Ecto neural progenitor cell (in vitro differentiated cells): ENCODE data around the gene ERI3.
"Not testable (repeated sequence)": the region's sequence is repeated elsewhere in the genome, so short reads cannot be mapped to it uniquely, and the experiment has no call there.

Experiments used
- DNase-seq: peaks from one replicate; pipeline ENCODE4 v3.0.0-alpha.2; 2018; ENCODE audit warnings: low spot score

Gene ERI3

DNA sequence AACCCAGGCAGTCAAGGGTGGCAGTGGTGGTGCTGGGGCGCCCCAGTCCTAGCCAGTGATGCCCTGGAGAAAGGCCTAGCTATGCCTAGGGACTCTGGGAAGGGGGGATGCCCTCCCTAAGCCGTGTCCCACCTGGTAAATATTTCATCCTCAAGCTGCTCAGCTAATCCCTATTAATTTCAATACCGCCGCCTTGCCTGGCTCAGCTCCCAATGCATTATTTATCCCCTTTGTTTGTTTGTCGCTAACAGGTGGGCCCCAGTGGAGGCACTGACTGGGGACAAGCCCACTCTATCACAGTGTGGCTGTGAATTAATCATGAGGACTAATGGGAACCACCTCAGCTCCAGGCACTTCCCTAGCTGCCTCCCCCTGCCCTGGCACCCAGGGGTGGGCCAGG is 119.2 kb downstream of the ERI3 start:
- DNase-seq = no peak

DNA sequence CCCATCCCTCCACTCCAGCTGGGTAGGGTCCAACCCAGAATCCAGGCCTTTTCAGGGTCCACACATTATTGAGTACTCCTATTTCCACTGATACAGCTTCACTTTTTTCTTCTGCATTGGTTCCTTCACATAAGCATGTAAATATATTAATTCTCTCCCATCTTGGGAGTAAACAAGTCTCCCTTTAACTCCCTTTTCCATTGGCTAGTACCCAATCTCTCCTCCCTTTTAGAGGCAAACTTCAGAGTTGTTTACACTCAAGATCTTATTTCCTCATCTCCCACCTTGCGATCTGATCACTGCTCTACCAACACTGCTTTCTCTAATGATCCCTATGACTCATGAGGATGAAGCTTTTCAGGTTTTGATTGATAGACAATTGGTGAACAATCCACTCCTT is 121.5 kb downstream of the ERI3 start:
- DNase-seq = no peak

DNA sequence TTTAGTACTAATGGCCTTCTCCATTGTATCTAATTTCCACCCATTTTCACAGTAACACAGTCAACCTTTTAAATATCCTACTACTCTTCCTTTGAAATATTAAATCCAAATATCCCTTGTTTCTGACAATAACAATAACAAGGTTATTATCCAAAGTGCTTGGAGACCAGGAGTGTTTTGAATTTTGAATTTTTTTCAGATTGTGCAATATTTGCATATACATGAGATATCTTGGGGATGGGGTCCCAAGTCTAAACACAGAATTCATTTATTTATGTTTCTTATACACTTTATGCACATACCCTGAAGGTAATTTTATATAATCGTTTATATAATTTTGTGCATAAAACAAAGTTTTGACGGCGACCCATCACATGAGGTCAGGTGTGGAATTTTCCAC is 124.3 kb downstream of the ERI3 start:
- DNase-seq = no peak

DNA sequence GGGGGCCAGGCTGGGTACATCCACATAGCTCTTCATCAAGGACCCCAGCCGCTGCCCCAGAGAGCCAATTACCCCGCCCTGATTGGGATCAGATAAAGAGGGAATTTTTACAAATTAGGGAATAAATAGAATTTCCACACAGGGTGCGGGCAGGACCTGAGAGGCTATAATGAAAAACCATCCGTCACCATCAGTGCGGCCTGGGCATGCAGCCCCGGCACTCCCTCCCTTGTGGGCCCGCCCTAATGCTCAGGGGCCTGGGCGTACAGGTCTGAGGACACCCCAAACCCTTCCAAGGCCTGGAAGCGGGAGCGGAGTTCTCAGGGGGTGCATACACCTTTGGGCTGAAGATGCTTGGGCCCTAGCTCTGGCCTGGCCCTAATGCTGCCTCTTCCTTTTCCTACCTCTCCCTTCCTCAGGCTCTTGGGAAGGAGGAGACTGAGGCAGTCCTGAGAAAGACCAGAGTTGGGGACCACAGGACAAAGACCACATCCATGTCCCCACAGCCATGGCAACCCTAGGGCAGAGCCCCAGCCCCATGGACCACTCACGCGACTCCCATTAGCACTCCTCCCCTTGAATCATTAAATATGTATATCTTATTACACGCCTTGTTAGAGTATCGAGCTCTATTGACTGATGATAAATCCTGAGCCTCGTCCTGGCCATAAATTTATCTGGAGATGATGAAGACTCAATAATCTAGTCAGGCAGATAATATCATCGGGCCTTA is 125.5 kb downstream of the ERI3 start:
- no peak for DNase-seq

DNA sequence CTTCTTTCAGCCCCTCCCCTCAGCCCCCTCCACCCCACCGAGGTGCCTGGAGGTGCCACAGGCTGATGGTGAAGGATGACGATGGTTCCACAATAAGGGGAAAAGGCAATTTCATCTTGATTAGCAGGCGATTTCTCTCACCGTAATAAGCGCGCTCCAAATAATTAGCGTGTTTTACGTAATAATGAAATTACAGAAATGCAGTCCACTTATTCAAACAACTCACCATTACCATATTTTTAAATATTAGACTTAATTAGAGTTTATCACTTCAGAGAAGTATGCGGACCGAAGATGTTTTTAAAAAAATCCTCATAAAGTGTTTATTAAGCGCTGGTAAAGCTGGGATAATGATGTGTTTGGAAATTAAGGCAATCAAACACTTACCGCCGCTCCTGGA is 126.8 kb downstream of the ERI3 start:
- no peak for DNase-seq

- no peak for DNase-seq
Observed at GRCh38 chr1:44227211-44227610, 127.8 kb downstream of the ERI3 start.

DNA sequence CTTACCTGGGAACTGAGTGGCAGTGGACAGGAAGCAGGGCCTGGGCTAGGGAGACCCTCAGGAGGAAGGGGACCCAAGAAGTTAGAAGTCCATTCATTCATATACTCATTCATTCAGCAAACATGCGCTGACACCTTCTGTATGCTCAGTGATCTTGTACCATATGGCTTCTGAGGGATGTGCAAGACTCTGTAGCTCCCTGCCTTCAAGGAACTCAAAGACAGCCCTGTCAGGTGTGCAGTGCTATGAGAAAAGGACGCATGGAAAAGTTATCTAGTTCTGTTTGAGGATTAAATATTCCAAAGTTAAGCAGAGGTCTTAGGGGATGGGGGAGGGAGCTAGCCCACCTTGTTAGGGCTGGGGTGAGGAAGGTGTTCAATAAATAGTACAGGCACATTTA is 129.3 kb downstream of the ERI3 start:
- no peak for DNase-seq

DNA sequence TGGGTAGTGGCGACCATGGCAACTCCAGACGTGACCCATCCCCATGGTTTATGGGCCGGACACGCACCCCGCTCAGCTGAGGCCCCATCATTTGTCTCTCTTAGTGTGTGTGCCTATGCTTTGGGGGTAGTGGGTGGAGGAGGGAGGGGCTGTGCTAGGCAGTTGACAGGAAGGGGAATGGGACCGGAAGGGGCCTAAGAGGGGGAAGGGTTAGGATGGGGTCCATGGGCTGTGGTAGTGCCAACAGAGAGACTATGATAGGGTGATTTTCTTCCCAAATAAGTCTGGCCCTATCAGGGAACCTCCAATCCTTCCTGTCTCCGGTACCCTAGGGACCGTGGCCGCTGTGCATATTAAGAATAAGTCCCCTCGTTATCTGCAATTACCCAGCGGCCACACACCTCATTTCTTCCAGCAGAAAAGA is 131.9 kb downstream of the ERI3 start:
- DNase-seq = no peak

- no peak for DNase-seq
Observed at GRCh38 chr1:44222397-44223186, 132.5 kb downstream of the ERI3 start.

DNA sequence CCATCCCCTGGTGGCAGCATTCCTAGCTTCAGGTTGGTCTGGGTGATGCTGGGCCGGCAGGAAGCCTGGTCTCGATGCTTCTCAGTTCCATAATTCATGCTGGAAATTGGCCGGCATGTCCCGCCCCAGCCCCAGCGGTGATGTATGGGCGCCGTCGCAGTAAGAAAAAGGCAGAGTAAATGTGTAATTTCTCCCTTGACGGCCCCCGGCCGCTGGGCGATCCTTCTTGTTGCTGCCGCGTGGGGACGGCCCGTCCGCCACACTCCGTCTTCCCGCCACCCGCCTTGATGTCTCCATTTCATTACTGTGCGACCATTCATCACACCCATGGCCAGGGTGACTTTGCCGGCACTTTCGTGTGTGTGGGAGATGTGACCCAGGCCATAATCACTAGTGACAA is 133.3 kb downstream of the ERI3 start:
- DNase-seq = no peak

- no peak for DNase-seq
Observed at GRCh38 chr1:44220755-44221154, 134.3 kb downstream of the ERI3 start.

DNA sequence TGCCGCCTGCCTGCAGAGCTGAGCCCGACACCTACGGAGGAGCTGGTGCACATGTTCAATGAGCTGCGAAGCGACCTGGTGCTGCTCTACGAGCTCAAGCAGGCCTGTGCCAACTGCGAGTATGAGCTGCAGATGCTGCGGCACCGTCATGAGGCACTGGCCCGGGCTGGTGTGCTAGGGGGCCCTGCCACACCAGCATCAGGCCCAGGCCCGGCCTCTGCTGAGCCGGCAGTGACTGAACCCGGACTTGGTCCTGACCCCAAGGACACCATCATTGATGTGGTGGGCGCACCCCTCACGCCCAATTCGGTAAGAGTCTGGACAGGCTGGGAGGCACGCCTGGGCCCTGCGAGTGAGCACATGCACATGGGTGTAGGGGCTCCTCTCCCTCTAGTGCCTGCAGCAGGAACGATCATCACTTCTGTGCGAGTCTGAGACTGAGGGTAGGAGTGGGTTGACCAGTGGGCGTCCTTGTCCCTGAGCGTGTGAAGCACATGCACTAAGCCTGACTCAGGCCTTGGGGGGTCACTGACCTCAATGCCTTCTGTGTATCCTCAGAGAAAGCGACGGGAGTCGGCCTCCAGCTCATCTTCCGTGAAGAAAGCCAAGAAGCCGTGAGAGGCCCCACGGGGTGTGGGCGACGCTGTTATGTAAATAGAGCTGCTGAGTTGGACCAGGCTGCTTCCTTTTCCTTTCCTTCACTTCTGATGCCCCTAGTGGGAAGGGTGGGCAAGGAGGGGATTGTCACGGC is 134.9 kb downstream of the ERI3 start:
- no peak for DNase-seq

- DNase-seq = no peak
Observed at GRCh38 chr1:44219301-44219626, 135.8 kb downstream of the ERI3 start.

DNA sequence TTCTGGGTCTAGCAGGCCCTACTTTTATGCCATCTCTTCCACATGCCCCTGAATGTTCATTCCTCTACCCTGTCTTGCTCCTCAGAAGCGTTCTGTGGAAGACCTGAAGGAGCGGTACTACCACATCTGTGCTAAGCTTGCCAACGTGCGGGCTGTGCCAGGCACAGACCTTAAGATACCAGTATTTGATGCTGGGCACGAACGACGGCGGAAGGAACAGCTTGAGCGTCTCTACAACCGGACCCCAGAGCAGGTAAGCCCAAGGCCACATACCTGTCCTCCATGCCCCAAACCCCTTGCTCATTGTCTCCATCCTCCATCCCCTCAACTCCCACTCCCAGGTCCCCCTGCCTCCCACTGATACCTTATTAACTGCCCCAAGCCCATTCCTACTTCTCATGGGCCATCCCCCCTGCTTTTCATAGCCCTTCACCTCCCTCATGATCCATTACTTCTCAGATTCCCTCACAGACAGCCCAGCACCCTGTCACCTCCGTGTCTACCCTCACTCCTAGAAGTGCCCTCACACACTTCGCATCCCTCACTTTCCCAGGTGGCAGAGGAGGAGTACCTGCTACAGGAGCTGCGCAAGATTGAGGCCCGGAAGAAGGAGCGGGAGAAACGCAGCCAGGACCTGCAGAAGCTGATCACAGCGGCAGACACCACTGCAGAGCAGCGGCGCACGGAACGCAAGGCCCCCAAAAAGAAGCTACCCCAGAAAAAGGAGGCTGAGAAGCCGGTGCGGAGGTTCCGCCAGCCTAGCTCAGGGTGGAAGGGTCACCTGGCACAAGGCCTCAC is 136.4 kb downstream of the ERI3 start:
- no peak for DNase-seq

GRCh38 chr1:44217809-44218410 is 137.1 kb downstream of the ERI3 start:
- DNase-seq = peak; percentile 81

DNA sequence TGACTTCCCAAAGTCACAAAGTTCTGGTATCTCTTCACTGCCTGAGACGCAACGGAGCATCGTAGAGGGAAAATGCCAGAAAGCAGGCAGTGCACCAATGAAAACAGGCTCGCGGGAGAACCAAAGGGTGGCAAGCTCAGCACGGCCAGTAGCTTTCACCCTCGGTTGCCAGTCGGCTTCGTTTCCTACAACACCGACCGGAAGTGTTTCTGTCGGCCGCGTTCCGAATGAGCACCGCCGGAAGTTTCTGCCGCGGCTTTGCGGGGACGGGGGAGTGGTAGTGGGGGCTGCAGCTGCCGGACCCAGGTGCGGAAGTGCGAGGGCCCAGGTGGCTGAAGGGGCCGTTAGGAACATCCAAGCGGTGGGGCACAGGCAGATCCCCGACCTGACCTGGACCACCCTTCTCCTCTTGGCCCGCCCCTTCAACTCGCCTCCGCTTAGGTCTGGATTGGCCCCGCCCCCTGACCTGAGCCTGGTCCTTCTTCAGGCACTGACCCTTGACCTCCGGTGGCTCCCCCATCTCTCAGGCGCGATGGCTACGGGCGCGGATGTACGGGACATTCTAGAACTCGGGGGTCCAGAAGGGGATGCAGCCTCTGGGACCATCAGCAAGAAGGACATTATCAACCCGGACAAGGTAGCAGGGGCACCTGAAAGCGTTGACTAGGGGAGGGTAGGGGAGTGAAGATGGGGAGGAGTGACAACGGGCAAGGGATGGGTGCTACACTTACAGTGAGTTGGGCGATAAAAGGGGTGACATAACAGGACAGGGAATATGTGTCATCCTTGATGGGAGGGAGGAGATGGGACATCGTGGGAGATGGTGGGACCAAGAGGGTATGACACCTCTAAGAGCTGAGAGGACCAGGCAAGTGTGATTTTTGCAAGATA is 141.6 kb downstream of the ERI3 start, which contains the start of gene DMAP1:
DMAP1 (plus strand) TSS at position 250 of the 891 bp plus-strand sequence; CDS start at position 533, 283 bp downstream.
- peak; percentile 92 for DNase-seq

GRCh38 chr1:44212355-44213221 is 142.5 kb downstream of the ERI3 start:
- no peak for DNase-seq

DNA sequence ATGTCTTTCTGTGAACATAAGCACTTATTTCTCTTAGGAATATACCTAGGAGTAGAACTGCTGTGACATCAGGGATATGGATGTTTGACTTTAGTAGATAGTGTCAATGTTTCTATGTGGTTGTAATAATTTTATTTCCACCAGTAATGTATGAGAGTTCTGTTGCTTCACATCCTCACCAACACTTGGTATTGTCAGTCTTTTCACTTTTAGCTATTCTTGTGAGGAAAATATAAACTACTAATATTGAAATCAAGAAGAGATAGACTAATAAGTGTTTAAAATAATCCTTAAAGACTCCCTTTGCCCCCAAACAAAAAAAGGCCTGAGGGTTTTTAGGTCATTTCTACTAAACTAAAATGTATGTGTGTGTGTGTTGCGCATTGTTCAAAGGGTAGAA is 144.5 kb downstream of the ERI3 start:
- DNase-seq = no peak

DNA sequence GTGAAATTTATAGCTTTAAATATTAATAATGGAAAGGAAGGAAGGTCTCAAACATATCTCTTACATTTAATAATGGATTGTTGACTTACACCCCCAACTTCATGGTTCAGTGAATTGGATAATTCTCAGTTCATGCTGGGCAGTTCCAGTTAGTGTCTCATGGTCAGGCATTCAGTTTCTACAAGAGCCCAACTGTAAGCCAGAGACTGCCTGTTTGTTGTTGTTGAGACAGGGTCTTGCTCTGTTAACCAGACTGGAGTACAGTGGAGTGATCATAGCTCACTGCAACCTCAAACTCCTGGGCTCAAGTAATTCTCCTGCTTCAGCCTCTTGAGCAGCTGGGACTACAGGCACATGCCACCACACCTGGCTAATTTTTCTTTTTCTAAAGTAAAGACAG is 146.8 kb downstream of the ERI3 start:
- DNase-seq = no peak

GRCh38 chr1:44206545-44206944 is 148.5 kb downstream of the ERI3 start:
- not testable (repeated sequence) for DNase-seq
